ENCODE results near the gene NPSR1. TPM values are rescaled to one million over a fixed set of nuclear protein-coding genes. Genes with fewer than 3 reads are reported as not detected.
A peak's percentile ranks its signal among the peaks of the same experiment; 100 is the strongest.

The NPSR1 gene
- total RNA-seq, 4 donors from 2014 or later, result not detected

GRCh38 chr7:34727464-34727995 is 69.5 kb downstream of the NPSR1 start:
- no peak for DNase-seq (ENCODE audit: extremely low spot score)
- WGBS, result 90% methylated on average over 2 of the region's 2 CpGs
- no peaks in the 10 kb centered on the region for H3K36me3 ChIP-seq
- H3K9me3 ChIP-seq, result no peaks in the 10 kb centered on the region
- intact Hi-C loops (cut with DNase I), result no loop called here
- no peak overlapping the region for H3K27ac ChIP-seq (replicated peaks in 1 of 4)
- TF ChIP-seq POLR2AphosphoS5 (IDR thresholded peaks at IDR 0.05) (no peak), EP300 (IDR thresholded peaks at IDR 0.05) (no peak), CTCF (IDR thresholded peaks at IDR 0.05) (no peak), POLR2A (IDR thresholded peaks at IDR 0.05; ENCODE audit: low read depth) (no peak)
- no peak overlapping the region for H3K4me3 ChIP-seq
- no peaks in the 10 kb centered on the region for H3K27me3 ChIP-seq
- H3K4me1 ChIP-seq, result peaks cover 0 to 6% (median 0%) of the 10 kb centered on the region in 4 donors

DNA sequence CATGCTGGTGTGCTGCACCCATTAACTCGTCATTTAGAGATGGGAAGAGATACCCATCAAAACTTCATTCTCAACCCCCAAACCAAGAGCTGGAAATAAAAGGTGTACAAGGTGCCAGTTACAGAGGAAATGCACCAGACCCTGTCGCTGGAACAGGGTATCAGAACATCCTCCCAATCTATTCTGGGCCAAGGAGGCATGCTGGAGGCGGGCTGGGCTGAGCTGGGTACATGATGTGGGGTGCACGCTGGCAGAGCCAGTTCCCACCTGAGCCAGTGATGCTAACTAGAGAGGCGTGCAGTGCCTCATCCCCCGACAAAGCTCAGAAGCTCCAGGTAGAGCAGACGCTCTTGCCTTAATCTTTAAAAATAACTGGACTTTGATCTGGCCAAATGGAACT is 70.1 kb downstream of the NPSR1 start:
- H3K9me3 ChIP-seq, result no peaks in the 10 kb centered on the region
- no peaks in the 10 kb centered on the region for H3K27me3 ChIP-seq
- H3K4me1 ChIP-seq, result peaks cover 0 to 6% (median 0%) of the 10 kb centered on the region in 4 donors
- intact Hi-C loops (cut with DNase I), result no loop called here
- 81% methylated on average over 7 of the region's 7 CpGs for WGBS
- peak; percentile 55 for DNase-seq (ENCODE audit: extremely low spot score)
- no peaks in the 10 kb centered on the region for H3K36me3 ChIP-seq
- H3K4me3 ChIP-seq, result no peak overlapping the region
- TF ChIP-seq POLR2AphosphoS5 (IDR thresholded peaks at IDR 0.05), result no peak
- no peak for TF ChIP-seq POLR2A (IDR thresholded peaks at IDR 0.05; ENCODE audit: low read depth)
- no peak for TF ChIP-seq EP300 (IDR thresholded peaks at IDR 0.05)
- no peak for TF ChIP-seq CTCF (IDR thresholded peaks at IDR 0.05)
- H3K27ac ChIP-seq (replicated peaks in 1 of 4), result no peak overlapping the region

DNA sequence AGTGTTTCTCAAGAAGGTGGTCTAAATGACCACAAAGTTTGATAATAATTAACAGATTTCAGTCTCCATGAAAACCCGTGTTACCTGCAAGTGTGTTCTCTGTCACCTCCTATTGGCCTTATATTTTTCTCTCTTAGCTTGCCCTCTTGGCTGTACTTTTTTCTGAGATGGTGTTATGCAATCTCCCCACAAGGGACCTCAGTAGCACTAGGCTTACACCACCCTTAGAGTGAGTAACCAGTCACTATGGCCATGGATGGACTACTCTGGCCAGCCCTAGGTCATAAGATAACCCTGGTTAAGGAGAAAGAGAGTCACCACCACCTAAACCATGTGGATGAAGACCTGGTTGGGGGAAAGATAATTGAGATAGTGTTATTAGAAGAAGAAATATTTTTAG is 76.8 kb downstream of the NPSR1 start:
- intact Hi-C loops (cut with DNase I), result no loop called here
- H3K4me1 ChIP-seq, result no peaks in the 10 kb centered on the region
- H3K36me3 ChIP-seq, result no peaks in the 10 kb centered on the region
- no peak overlapping the region for H3K27ac ChIP-seq (replicated peaks in 1 of 4)
- no peaks in the 10 kb centered on the region for H3K9me3 ChIP-seq
- H3K4me3 ChIP-seq, result no peak overlapping the region
- no peak for TF ChIP-seq POLR2A (IDR thresholded peaks at IDR 0.05; ENCODE audit: low read depth)
- TF ChIP-seq EP300 (IDR thresholded peaks at IDR 0.05), result no peak
- TF ChIP-seq POLR2AphosphoS5 (IDR thresholded peaks at IDR 0.05), result no peak
- no peak for TF ChIP-seq CTCF (IDR thresholded peaks at IDR 0.05)
- peak; percentile 66 for DNase-seq (ENCODE audit: extremely low spot score)
- WGBS, result 78% methylated on average over 1 of the region's 1 CpG
- no peaks in the 10 kb centered on the region for H3K27me3 ChIP-seq

DNA sequence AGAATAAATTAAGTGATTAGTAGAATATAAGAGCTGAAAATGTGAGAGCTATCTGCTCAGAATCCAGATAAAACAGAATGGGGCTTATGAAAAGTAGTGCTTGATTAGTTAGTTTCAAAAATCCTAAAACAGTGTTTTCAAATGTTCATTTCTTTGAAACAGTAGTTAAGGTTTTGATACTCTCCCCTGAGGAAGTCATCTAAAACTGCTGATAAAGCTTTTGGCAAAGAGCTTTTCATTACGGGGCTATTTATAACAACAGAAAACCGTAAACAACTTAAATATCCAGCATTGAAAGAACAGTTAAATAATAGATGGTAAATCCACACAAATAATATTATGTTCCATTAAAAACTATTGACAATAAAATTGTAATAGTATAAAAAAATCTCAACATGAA is 77.5 kb downstream of the NPSR1 start:
- intact Hi-C loops (cut with DNase I), result no loop called here
- TF ChIP-seq CTCF (IDR thresholded peaks at IDR 0.05), result no peak
- TF ChIP-seq POLR2A (IDR thresholded peaks at IDR 0.05; ENCODE audit: low read depth), result no peak
- no peak for TF ChIP-seq POLR2AphosphoS5 (IDR thresholded peaks at IDR 0.05)
- no peak for TF ChIP-seq EP300 (IDR thresholded peaks at IDR 0.05)
- Histone ChIP-seq H3K4me3 (no peak overlapping the region), H3K27me3 (no peaks in the 10 kb centered on the region), H3K27ac (replicated peaks in 1 of 4) (no peak overlapping the region), H3K4me1 (no peaks in the 10 kb centered on the region), H3K9me3 (no peaks in the 10 kb centered on the region), H3K36me3 (no peaks in the 10 kb centered on the region)
- DNase-seq (ENCODE audit: extremely low spot score), result no peak
- 51% methylated on average over 2 of the region's 2 CpGs for WGBS
